Fibroblast of skin of right biceps (primary cell): ENCODE results near the gene KLHL11.

ENCODE experiments used
- DNase-seq: peaks from one replicate; pipeline ENCODE4 v3.0.0-alpha.2; 2013

Gene KLHL11

DNA sequence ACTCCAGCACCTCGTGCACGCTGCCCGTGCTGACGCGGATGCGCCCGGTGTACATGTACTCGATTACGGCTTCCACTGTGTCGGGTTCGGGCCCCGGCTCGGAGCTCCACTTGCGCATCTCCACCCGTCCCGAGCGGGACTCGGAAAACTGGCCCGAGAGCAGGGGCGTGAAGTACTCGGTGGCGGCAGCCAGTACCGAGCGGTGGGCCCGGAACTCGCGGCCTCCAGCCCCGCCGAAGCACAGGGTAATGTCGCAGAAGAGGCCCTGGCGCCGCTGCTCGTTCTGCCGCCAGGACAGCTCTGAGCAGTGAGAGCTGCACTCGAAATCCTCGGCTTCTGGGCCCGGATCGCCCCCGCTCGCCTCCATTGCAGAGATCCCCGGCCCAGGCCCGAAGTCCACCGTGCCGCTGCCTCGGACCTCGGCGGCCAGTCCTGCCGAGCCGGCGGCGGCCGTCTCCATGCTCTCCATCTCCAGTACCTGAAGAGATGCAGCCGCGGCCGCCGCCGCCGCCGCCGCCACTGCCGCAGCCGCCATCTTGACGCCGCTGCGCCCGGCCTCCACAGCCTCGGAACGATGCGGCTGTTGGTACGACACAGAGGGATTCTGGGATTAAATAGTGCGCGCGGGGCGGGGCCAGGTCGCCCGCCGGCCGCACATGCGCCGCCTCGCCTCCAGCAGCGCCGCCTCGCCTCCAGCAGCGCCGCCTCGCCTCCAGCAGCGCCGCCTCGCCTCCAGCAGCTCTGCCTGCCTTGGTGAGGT, at the start of gene KLHL11:
Gene KLHL11, minus strand, starts transcription at position 588 of the 760 bp plus-strand sequence. Its CDS starts 53 bp downstream, at position 535.
- peak; percentile 90 for DNase-seq

DNA sequence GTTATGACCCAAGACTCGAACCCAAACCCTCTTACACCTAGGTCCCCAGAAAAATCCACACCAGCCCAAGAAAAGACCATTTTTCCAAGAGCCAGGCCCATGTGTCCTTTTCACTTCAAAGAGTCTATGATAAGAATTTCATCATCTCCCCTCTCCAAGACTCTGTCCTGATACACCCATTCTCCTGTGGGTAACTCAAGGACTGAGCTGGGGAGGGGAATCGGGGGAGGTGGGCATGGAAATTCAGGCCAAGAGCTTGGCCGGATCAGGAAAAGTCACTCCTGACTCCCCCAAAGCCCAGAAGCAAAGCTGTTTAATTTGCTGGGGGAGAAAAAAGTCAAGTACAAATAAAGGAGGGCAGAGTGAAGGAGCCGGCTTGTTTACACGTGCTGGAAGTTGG, 49.8 kb upstream of the KLHL11 start:
- DNase-seq = no peak

- no peak for DNase-seq
Observed at GRCh38 chr17:41914358-41914766, 49.1 kb upstream of the KLHL11 start.

GRCh38 chr17:41913798-41914197, 48.6 kb upstream of the KLHL11 start:
- no peak for DNase-seq

DNA sequence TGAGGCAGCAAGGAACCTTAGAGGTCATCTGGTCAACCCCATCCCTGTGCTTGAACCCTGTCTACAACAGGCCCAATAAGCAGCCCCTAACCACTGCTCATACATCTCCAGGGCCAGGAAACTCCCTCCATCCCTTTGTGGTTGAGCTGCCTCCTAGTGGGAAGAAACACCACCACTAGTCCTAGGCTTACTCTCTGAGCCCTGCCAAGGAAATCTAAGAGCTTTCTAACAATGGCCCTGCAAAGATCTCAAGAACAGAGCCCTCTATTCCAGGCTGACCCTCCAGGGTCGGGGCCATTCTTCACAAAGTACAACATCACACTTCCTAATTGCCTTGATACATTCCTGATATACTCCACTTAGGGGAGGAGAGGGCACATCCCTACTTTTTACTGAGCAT, 47.7 kb upstream of the KLHL11 start:
- no peak for DNase-seq

- peak; percentile 99 for DNase-seq
Observed at GRCh38 chr17:41910701-41911391, 45.6 kb upstream of the KLHL11 start.

DNA sequence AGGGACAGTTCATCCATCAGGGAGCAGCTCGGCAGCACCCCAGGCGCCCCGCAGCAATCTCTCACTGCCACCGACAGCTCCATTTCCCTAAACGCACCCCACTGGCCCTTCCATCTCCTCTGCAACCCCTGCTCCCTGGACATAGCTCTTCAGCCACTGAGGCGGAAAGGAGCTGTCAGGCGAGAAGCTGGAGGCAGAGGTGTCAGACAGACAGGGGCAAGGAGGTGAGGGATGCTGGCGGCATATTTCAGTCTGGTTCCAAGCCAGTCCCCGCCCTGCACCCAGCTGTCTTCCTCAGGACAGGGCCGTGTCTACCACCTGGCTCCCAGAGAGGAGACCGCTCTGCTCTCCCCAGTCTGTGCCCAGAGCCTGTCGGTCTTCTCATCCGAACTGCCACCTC, 43.9 kb upstream of the KLHL11 start:
- DNase-seq = no peak

DNA sequence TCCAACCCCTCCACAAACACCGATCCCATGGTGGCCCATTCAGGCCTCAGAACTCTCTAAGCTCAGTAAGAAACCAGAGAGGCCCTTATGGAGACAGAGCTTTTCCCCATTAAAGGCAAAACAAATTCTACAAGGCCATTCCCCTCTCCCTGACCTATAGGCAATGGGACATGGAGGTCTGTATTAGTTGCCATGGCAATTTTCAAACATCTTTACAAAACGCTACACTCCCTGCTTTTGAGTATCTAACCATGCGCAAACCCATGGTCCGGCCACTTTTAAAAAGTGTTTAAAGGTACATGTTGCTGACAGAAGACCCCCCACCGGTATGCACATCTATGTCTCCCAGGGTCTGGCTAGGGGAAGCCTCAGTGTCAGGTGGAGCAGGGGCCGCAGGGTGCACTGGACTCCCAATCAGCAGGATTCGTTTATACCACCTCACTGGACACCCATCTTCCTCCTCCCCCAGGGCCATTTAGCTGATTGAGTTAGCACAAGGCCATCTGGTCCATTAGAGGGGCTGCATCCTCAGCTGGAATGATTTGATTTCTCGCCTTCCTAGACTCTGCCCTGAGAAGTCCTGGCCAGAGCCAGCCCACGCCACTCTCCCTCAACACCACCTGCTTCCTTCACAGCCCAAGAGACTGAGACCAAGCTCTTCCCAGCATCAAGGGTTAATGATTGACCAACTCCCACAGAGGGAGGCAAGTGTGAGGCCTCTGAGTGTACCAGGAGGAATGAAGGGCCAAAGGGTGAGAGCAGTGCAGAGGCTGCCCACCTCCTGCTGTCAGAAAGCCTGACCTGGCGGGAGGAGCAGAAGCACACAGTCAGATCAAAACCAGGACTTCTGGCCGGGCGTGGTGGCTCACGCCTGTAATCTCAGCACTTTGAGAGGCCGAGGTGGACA, 42.7 kb upstream of the KLHL11 start:
- no peak for DNase-seq

DNA sequence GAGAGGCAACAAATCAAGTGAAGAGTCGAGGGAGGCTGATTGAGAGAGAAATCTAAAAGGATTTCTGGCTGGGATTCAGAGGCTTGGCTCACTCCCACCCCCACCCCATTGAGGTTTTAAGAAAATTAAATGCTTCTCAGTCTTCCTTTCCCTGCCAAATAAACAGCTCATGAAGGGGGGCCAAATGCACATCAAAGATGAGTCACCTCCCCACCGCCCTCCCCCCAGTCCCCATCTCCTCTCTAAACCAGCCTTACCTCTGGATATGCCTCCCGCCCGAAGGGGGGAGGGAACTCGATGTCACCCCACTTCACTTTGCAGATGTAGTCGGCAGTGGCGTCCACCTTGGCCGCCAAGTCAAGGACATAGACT, 41.9 kb upstream of the KLHL11 start:
- DNase-seq = peak; percentile 92

GRCh38 chr17:41906465-41907184, 41.4 kb upstream of the KLHL11 start:
- peak; percentile 32 for DNase-seq

- DNase-seq = no peak
Observed at GRCh38 chr17:41905172-41905571, 39.9 kb upstream of the KLHL11 start.

- DNase-seq = no peak
Observed at GRCh38 chr17:41904242-41904841, 39.1 kb upstream of the KLHL11 start.

DNA sequence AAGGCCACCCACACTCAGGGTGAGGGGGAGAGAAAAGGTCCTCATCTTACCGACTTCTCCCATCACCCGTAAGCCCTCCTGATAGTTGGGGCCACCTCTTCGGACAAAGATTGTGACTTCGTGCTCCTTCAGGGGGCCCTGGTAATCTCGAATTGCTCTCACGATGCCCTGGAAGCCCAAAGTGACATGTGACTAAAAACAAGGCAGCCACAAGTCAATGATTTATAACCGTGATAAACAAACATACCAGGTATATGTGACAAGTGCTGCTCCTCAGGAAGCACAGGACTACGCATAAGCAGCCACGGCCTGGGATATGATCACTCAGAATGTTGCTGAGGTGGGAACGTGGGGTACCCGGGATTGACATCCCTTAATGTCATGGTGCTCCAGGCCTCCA, 36.4 kb upstream of the KLHL11 start:
- DNase-seq = no peak

DNA sequence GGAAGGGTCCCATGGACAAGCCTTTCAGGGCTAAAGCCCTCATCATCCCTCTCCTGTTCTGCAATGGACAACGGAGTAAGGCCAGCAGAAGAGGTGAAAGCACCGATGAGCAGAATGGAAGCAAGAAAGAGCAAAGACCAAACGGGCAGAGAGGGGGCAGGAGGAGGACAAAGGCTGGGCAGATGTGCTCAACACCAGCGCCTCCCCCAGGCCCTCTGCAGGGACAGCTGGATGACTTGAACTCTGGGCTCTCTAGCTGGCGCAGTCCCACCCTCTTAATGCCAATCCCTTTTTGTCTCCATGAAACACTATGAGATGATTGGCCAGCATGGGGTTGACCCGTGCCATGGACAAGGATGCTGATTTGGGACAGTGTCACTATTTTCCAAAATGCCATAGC, 31.5 kb upstream of the KLHL11 start:
- DNase-seq = no peak

- DNase-seq = peak; percentile 25
Observed at GRCh38 chr17:41895617-41896016, 30.4 kb upstream of the KLHL11 start.

DNA sequence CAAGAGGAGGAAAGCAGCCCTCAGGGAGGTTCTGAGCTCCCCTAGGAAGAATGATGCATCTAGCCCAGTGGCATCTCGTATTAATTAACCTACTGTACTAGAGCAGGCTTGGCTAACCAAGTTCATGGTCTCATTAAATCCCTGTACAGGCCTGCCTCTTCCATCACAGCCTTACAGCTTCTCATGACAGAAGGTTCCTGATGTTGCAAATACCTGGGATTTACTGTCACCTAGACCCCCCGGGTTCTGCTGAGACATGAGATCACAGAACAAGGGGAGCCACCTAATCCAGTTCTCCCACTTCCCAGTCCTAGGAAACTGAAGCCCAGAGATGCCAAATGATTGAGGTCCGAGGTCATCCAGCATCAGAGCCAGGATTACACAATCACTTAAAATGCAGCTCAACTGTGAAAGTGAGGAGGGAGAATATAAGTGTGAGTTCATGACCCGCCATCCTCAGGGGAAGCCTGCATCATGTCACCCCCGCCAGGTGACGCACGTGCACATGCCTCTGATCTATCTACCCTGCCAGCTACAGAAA, 29.6 kb upstream of the KLHL11 start:
- peak; percentile 92 for DNase-seq

DNA sequence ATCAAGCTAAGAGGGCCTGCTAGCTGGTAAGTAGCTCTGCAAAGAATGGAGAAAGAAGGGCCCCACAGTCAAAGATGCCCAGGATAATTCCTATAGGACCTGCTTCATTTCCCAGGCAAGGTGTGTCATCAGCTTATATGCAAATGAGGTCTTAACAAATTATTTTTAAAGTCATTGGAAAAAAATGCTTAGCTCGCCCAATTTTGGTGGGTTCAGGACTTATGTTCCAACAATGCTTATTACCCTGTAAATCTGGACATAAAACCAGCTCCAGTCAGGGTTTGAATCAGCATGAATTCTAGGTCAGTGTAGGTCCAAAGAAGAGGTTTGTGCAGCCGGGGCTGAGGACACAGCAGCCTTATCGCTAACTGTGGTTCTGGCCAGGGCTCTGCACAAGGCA, 28.2 kb upstream of the KLHL11 start:
- DNase-seq = no peak

DNA sequence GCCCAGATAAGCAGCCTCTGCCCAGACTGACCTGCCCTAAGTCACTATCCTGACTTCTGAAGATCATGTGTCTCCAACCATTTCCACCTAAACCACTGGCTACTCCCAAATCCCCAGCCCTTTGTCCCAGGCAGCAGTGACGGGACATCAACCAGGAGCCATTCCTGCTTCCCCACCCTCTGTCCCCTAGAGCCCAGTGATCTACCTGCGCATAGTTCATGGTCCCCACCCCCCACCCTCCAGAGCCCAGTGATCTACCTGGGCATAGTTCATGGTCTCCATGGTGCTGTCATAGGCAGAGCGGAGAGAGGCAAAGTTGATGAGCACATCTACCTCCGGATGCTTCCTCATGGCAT, 26.8 kb upstream of the KLHL11 start:
- no peak for DNase-seq

DNA sequence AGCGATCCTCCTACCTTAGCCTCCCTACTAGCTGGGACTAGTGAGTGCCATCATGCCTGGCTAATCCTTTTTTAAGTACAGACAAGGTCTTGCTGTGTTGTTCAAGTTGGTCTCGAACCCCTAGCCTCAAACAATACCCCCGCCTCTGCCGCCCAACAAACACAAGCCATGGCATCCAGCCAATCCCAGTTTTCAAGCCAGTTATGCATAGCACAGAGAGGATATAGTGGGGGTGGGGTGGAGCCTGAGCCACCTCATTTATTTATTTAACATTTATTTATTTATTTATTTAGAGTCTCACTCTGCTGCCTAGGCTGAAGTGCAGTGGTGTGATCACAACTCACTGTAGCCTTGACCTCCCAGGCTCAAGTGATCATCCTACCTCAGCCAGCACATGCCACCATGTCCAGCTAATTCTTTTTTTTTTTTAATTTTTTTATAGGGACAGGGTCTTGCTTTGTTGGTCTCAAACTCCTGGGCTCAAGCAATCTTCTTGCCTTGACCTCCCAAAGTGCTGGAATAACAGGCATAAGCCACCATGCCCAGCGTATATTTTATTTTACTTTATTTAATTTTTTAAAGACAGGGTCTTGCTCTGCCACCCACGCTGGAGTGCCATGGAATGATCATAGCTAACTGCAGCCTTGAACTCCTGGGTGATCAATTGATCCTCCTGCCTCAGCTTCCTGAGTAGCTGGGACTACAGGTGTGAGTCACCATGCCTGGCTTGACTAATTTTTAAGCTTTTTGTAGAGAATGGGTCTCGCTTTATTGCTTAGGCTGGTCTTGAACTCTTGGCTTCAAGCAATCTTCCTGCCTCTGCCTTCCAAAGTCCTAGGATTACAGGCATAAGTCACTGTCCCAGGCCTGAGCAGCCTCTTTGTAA, 26.2 kb upstream of the KLHL11 start:
- no peak for DNase-seq

- no peak for DNase-seq
Observed at GRCh38 chr17:41888332-41888965, 23.2 kb upstream of the KLHL11 start.

GRCh38 chr17:41885733-41886132, 20.5 kb upstream of the KLHL11 start:
- no peak for DNase-seq
